Smooth muscle cell (in vitro differentiated cells): ENCODE data around the gene SPATA32. TPM values are rescaled to one million over a fixed set of nuclear protein-coding genes. Genes with fewer than 3 reads are reported as not detected.
A peak's percentile ranks its signal among the peaks of the same experiment; 100 is the strongest.

Experiments
- DNase-seq: peaks from one replicate; lab custom pipeline; 2025; ENCODE audit not compliant: unreplicated experiment; lab: John Stamatoyannopoulos, UW
- H2AFZ ChIP-seq: fragments of 200-600 bp; sonication (generic); 2 replicates; pipeline ENCODE4 v1.6.0; 2016; ENCODE audit warnings: antibody characterized with exemption, low read depth, mild to moderate bottlenecking
- H3F3A ChIP-seq: fragments of 200-600 bp; sonication (generic); 2 replicates; pipeline ENCODE4 v1.6.0; 2017; ENCODE audit warnings: antibody characterized with exemption, low read depth
- H3K27ac ChIP-seq: fragments of 200-600 bp; sonication (generic); 2 replicates; pipeline ENCODE4 v1.5.1; 2016; ENCODE audit warnings: low read depth, mild to moderate bottlenecking
- H3K27me3 ChIP-seq: fragments of 200-600 bp; sonication (generic); 2 replicates; pipeline ENCODE4 v1.6.1; 2016; ENCODE audit warnings: low read depth, mild to moderate bottlenecking
- H3K36me3 ChIP-seq: fragments of 200-600 bp; sonication (generic); 2 replicates; pipeline ENCODE4 v1.5.1; 2016; ENCODE audit warnings: low read depth
- H3K4me1 ChIP-seq: fragments of 200-600 bp; sonication (generic); 2 replicates; pipeline ENCODE4 v1.5.1; 2016; ENCODE audit warnings: low read depth
- H3K4me2 ChIP-seq: fragments of 200-600 bp; sonication (generic); 2 replicates; pipeline ENCODE4 v1.6.0; 2016; ENCODE audit warnings: mild to moderate bottlenecking
- H3K4me3 ChIP-seq: fragments of 200-600 bp; sonication (generic); 2 replicates; pipeline ENCODE4 v1.5.1; 2016; ENCODE audit warnings: mild to moderate bottlenecking
- H3K79me2 ChIP-seq: fragments of 200-600 bp; sonication (generic); 2 replicates; pipeline ENCODE4 v1.6.0; 2016; ENCODE audit warnings: low read depth, mild to moderate bottlenecking
- H3K9ac ChIP-seq: fragments of 200-600 bp; sonication (generic); 2 replicates; pipeline ENCODE4 v1.6.0; 2016; ENCODE audit warnings: low read depth
- H3K9me3 ChIP-seq: fragments of 200-600 bp; sonication (generic); replicated peaks from 2 replicates; pipeline ENCODE4 v1.5.1; 2016; ENCODE audit warnings: low read depth
- H4K20me1 ChIP-seq: fragments of 200-600 bp; sonication (generic); 2 replicates; pipeline ENCODE4 v1.6.0; 2016; ENCODE audit warnings: low read depth
- CTCF ChIP-seq: fragments of 200-600 bp; sonication (generic); IDR thresholded peaks from 2 replicates; pipeline ENCODE4 v1.5.1; 2017; ENCODE audit warnings: borderline replicate concordance, mild to moderate bottlenecking, antibody characterized with exemption; ENCODE audit not compliant: insufficient read depth, poor library complexity, severe bottlenecking
- WGBS: methylation state at CpG from one replicate; pipeline ENCODE4 v1.1.7; 2016; ENCODE audit warnings: low lambda C conversion rate; 5-methylcytosine and 5-hydroxymethylcytosine counted together
- polyA plus RNA-seq: library from polyadenylated mRNA; unstranded; fragments of >200 nt; fragmentation: Nextera tagmentation; extraction: Ambion mirVana; gene quantifications from 2 replicates; pipeline ENCODE4 v1.2.1, GENCODE V29; 2016
- total RNA-seq: library from RNA; depleted of rRNA; stranded (reverse); fragments of >200 nt; gene quantifications from 2 replicates; pipeline ENCODE4 v1.2.3, GENCODE V29; 2014

SPATA32 gene
- total and polyA plus RNA-seq, 2 experiments from 2014 or later = not detected

GRCh38 chr17:45277216-45277849, 15.4 kb upstream of the SPATA32 start:
- H3K4me2 ChIP-seq = no peak overlapping the region

GRCh38 chr17:45276031-45276430, 14.1 kb upstream of the SPATA32 start:
- no peaks in the 10 kb centered on the region for H3F3A ChIP-seq

More at GRCh38 chr17:45277216-45277849, 15.4 kb upstream of the SPATA32 start:
- WGBS = 60% methylated on average over 16 of the region's 16 CpGs
- Histone ChIP-seq H3F3A (no peaks in the 10 kb centered on the region), H3K36me3 (no peaks in the 10 kb centered on the region), H3K79me2 (no peaks in the 10 kb centered on the region), H3K4me3 (no peak overlapping the region), H3K9ac (no peak overlapping the region), H3K27me3 (no peaks in the 10 kb centered on the region), H4K20me1 (no peaks in the 10 kb centered on the region), H3K9me3 (no peaks in the 10 kb centered on the region), H3K4me1 (no peaks in the 10 kb centered on the region), H2AFZ (no peak overlapping the region), H3K27ac (no peak overlapping the region)
- TF ChIP-seq CTCF = peak; percentile 86
- DNase-seq = peak; percentile 51

GRCh38 chr17:45274033-45274432, 12.1 kb upstream of the SPATA32 start:
- Histone ChIP-seq H3K4me1 (no peaks in the 10 kb centered on the region), H3K4me3 (no peak overlapping the region), H3K36me3 (no peaks in the 10 kb centered on the region), H2AFZ (no peak overlapping the region), H3K27me3 (no peaks in the 10 kb centered on the region), H3K27ac (no peak overlapping the region), H3K79me2 (no peaks in the 10 kb centered on the region), H3K9me3 (no peaks in the 10 kb centered on the region), H4K20me1 (no peaks in the 10 kb centered on the region), H3F3A (no peaks in the 10 kb centered on the region), H3K9ac (no peak overlapping the region), H3K4me2 (no peak overlapping the region)
- DNase-seq = no peak
- 93% methylated on average over 5 of the region's 5 CpGs for WGBS
- no peak for TF ChIP-seq CTCF

More at GRCh38 chr17:45276031-45276430, 14.1 kb upstream of the SPATA32 start:
- Histone ChIP-seq H3K27me3 (no peaks in the 10 kb centered on the region), H3K27ac (no peak overlapping the region), H3K9me3 (no peaks in the 10 kb centered on the region), H4K20me1 (no peaks in the 10 kb centered on the region), H3K4me3 (no peak overlapping the region), H2AFZ (no peak overlapping the region), H3K9ac (no peak overlapping the region), H3K4me1 (no peaks in the 10 kb centered on the region), H3K4me2 (no peak overlapping the region), H3K79me2 (no peaks in the 10 kb centered on the region), H3K36me3 (no peaks in the 10 kb centered on the region)
- TF ChIP-seq CTCF = no peak
- WGBS = 60% methylated on average over 6 of the region's 6 CpGs
- DNase-seq = no peak

GRCh38 chr17:45273551-45273957, 11.7 kb upstream of the SPATA32 start:
- Histone ChIP-seq H3K27ac (no peak overlapping the region), H3K4me1 (no peaks in the 10 kb centered on the region), H3K36me3 (no peaks in the 10 kb centered on the region), H3K4me2 (no peak overlapping the region), H3K27me3 (no peaks in the 10 kb centered on the region), H3K9me3 (no peaks in the 10 kb centered on the region), H3K79me2 (no peaks in the 10 kb centered on the region), H3K4me3 (no peak overlapping the region), H4K20me1 (no peaks in the 10 kb centered on the region), H2AFZ (no peak overlapping the region), H3K9ac (no peak overlapping the region), H3F3A (no peaks in the 10 kb centered on the region)
- WGBS = 94% methylated on average over 16 of the region's 16 CpGs
- no peak for TF ChIP-seq CTCF
- no peak for DNase-seq
